Loucy (cell line): ENCODE data around the gene TYW1B.
"Not testable (repeated sequence)": the region's sequence is repeated elsewhere in the genome, so short reads cannot be mapped to it uniquely, and the experiment has no call there.

Experiments
- EZH2phosphoT487 ChIP-seq: fragments of 200-600 bp; IDR thresholded peaks from 2 replicates; pipeline ENCODE4 v1.6.1; 2018; ENCODE audit warnings: antibody characterized with exemption, mild to moderate bottlenecking, moderate library complexity, borderline replicate concordance
- TF ChIP-seq, protein P1 (sequence below): fragments of 200-600 bp; sonication (generic); conservative IDR thresholded peaks from 2 replicates; pipeline ENCODE4 v1.5.1; 2014; ENCODE audit warnings: mild to moderate bottlenecking, antibody characterized with exemption, low read length

DNA sequence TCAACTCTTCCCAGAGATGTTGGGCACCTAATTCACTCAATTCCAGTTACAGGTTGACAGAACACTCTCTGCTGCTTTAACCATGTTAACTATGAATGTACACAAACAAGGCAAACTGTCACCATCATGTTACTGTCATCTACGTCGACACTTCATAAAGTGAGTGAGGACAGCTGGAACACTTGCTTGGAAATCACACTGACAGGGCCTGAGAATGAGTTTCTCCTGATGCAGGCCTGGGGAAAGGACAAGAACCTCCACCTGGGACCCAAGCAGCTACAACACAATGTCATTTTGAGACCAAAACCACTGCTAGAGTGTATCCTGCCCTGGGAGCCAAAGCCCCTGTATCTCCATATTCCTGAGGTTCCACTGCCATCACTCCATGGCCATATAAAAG, 98.9 kb downstream of the TYW1B start:
- TF ChIP-seq, protein P1, sequence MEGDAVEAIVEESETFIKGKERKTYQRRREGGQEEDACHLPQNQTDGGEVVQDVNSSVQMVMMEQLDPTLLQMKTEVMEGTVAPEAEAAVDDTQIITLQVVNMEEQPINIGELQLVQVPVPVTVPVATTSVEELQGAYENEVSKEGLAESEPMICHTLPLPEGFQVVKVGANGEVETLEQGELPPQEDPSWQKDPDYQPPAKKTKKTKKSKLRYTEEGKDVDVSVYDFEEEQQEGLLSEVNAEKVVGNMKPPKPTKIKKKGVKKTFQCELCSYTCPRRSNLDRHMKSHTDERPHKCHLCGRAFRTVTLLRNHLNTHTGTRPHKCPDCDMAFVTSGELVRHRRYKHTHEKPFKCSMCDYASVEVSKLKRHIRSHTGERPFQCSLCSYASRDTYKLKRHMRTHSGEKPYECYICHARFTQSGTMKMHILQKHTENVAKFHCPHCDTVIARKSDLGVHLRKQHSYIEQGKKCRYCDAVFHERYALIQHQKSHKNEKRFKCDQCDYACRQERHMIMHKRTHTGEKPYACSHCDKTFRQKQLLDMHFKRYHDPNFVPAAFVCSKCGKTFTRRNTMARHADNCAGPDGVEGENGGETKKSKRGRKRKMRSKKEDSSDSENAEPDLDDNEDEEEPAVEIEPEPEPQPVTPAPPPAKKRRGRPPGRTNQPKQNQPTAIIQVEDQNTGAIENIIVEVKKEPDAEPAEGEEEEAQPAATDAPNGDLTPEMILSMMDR = not testable (repeated sequence)
- not testable (repeated sequence) for TF ChIP-seq EZH2phosphoT487
